ENCODE data around the gene ACTN4.

Gene ACTN4

GRCh38 chr19:38662537-38663155, 15.2 kb downstream of the ACTN4 start:
- no peak for DNase-seq (ENCODE audit: low read depth)
- H3K4me3 ChIP-seq (ENCODE audit: low read length), result no peak overlapping the region
- TF ChIP-seq CTCF (conservative IDR thresholded peaks at IDR 0.05; ENCODE audit: low read length), result no peak

- no peak for TF ChIP-seq CTCF (conservative IDR thresholded peaks at IDR 0.05; ENCODE audit: low read length)
- no peak for DNase-seq (ENCODE audit: low read depth)
- H3K4me3 ChIP-seq (ENCODE audit: low read length), result no peak overlapping the region
Observed at GRCh38 chr19:38663156-38663651, 15.8 kb downstream of the ACTN4 start.

- no peak for TF ChIP-seq CTCF (conservative IDR thresholded peaks at IDR 0.05; ENCODE audit: low read length)
- H3K4me3 ChIP-seq (ENCODE audit: low read length), result no peak overlapping the region
- no peak for DNase-seq (ENCODE audit: low read depth)
Observed at GRCh38 chr19:38663957-38664502, 16.6 kb downstream of the ACTN4 start.

GRCh38 chr19:38664503-38665211, 17.2 kb downstream of the ACTN4 start:
- DNase-seq (ENCODE audit: low read depth), result no peak
- no peak for TF ChIP-seq CTCF (conservative IDR thresholded peaks at IDR 0.05; ENCODE audit: low read length)
- H3K4me3 ChIP-seq (ENCODE audit: low read length), result no peak overlapping the region

GRCh38 chr19:38665219-38665931, 17.9 kb downstream of the ACTN4 start:
- TF ChIP-seq CTCF (conservative IDR thresholded peaks at IDR 0.05; ENCODE audit: low read length), result no peak
- no peak for DNase-seq (ENCODE audit: low read depth)
- peak overlapping the region; percentile 12; the same call in 1 of the 2 replicates for H3K4me3 ChIP-seq (ENCODE audit: low read length)

GRCh38 chr19:38665950-38666662, 18.7 kb downstream of the ACTN4 start:
- H3K4me3 ChIP-seq (ENCODE audit: low read length), result peak overlapping the region; percentile 12; the same call in 1 of the 2 replicates
- no peak for TF ChIP-seq CTCF (conservative IDR thresholded peaks at IDR 0.05; ENCODE audit: low read length)
- DNase-seq (ENCODE audit: low read depth), result peak; percentile 95
